ENCODE data around the gene TMED9. TPM values are rescaled to one million over a fixed set of nuclear protein-coding genes. Genes with fewer than 3 reads are reported as not detected.

The TMED9 gene
- total RNA-seq, 2 experiments from 2014 or later: 67.6 to 134 TPM

DNA sequence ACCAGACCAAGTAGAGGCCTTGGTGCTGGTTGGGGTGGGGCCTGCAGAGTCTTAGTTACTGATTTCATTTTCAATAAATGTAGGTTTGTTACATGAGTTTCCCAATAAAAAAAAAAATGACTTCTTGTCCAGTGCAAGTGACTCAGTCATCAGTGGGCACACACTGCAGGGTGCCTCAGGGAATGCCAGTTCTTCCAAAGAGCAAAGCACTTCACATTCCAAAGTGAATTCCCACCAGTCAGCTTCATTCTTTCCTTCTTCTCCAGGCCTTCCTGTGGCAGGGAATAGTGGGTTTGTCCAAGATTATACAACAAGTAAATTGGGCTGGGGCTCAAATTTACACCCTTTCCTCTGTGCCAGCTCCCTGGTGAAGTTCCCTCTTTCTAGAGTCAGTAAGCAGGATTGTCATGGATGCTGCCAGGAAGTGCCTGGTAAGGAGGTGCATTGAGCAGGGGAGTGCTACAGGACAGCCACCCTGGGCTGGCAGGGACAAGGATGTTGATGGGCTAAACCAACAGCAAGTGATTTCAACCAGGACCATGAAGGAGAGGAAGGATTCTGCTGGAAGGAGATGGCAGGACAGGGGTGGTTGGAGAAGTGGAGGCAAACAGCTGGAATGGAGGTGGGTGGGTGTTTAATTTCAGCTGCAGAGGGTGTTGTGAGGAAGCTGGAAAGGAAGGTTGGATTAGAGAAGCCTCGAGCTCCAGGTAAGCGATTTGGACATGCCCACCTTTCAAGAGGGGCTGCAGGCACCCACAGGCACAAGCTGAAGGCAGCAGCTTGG, 4.2 kb downstream of the TMED9 start:
- TF ChIP-seq, protein P1, sequence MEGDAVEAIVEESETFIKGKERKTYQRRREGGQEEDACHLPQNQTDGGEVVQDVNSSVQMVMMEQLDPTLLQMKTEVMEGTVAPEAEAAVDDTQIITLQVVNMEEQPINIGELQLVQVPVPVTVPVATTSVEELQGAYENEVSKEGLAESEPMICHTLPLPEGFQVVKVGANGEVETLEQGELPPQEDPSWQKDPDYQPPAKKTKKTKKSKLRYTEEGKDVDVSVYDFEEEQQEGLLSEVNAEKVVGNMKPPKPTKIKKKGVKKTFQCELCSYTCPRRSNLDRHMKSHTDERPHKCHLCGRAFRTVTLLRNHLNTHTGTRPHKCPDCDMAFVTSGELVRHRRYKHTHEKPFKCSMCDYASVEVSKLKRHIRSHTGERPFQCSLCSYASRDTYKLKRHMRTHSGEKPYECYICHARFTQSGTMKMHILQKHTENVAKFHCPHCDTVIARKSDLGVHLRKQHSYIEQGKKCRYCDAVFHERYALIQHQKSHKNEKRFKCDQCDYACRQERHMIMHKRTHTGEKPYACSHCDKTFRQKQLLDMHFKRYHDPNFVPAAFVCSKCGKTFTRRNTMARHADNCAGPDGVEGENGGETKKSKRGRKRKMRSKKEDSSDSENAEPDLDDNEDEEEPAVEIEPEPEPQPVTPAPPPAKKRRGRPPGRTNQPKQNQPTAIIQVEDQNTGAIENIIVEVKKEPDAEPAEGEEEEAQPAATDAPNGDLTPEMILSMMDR (conservative IDR thresholded peaks at IDR 0.05; ENCODE audit: low read length): no peak
- TF ChIP-seq EZH2phosphoT487 (IDR thresholded peaks at IDR 0.05; ENCODE audit: borderline replicate concordance, low read depth, low read length): no peak
- peaks cover 26% of the 10 kb centered on the region for H3K4me1 ChIP-seq (ENCODE audit: insufficient read depth, low read length, poor library complexity, severe bottlenecking)

DNA sequence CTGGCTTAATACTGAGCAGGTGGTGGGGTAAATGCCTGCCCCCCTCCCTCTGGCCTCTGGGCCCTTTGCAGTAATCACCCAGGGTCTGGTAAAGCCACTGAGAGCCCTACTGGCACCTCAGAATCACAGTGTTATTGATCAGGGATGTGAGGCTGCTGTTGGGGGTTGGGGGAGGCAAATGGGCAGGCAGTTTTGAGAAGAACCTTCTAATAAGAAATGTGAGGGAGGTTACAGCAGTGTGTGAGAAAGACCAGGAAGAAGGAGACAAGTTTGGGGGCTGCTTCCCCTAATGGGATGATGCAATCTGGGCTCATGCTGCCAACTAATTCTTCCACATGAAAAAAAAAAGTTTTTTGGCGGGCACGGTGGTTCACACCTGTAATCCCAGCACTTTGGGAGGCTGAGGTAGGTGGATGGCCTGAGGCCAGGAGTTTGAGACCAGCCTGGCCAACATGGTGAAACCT, 4.8 kb downstream of the TMED9 start:
- no TSS peak for BruUV-seq (replicated peaks)
- H3K9me3 ChIP-seq (ENCODE audit: low read length): no peaks in the 10 kb centered on the region
- CTCF ChIA-PET (ENCODE audit: unreplicated experiment): no interaction called here
- TF ChIP-seq EZH2phosphoT487 (IDR thresholded peaks at IDR 0.05; ENCODE audit: borderline replicate concordance, low read depth, low read length): no peak
- TF ChIP-seq, protein P1 (conservative IDR thresholded peaks at IDR 0.05; ENCODE audit: low read length): no peak
- H2AFZ ChIP-seq (ENCODE audit: low read length): no peak overlapping the region
- H4K20me1 ChIP-seq (ENCODE audit: insufficient read depth, low read length): 0 out of 2 replicates have a peak, but pooled peaks cover 5% of the 10 kb centered on the region
- peaks cover 27% of the 10 kb centered on the region for H3K79me2 ChIP-seq (ENCODE audit: insufficient read depth, low read depth, low read length)
- no peak for DNase-seq (ENCODE audit: low spot score)
- no peak overlapping the region for H3K27ac ChIP-seq (ENCODE audit: low read depth, low read length, poor library complexity, severe bottlenecking)
- intact Hi-C loops (cut with micrococcal nuclease; ENCODE audit: unreplicated experiment): loop anchor here (10.0 kb wide), 2 partner anchors 192 to 468 kb away; partner anchors contain the start of genes F12 and PFN3
- H3K36me3 ChIP-seq (ENCODE audit: insufficient read depth, low read length): peaks cover 41% of the 10 kb centered on the region
- no peaks in the 10 kb centered on the region for H3K9me2 ChIP-seq (ENCODE audit: insufficient read depth, low read length)
- H3K4me3 ChIP-seq (ENCODE audit: low read depth, low read length, poor library complexity, severe bottlenecking): no peak overlapping the region
- POLR2A ChIA-PET: no interaction called here
- H3K4me1 ChIP-seq (ENCODE audit: insufficient read depth, low read length, poor library complexity, severe bottlenecking): peaks cover 26% of the 10 kb centered on the region
- no peak overlapping the region for H3K4me2 ChIP-seq (ENCODE audit: low read length)

More for the DNA sequence above, 4.2 kb downstream of the TMED9 start:
- Histone ChIP-seq H3K9me3 (ENCODE audit: low read length) (no peaks in the 10 kb centered on the region), H3K27ac (ENCODE audit: low read depth, low read length, poor library complexity, severe bottlenecking) (no peak overlapping the region), H3K79me2 (ENCODE audit: insufficient read depth, low read depth, low read length) (peaks cover 27% of the 10 kb centered on the region), H2AFZ (ENCODE audit: low read length) (no peak overlapping the region), H4K20me1 (ENCODE audit: insufficient read depth, low read length) (0 out of 2 replicates have a peak, but pooled peaks cover 5% of the 10 kb centered on the region), H3K36me3 (ENCODE audit: insufficient read depth, low read length) (peaks cover 41% of the 10 kb centered on the region), H3K4me2 (ENCODE audit: low read length) (no peak overlapping the region), H3K9me2 (ENCODE audit: insufficient read depth, low read length) (no peaks in the 10 kb centered on the region), H3K4me3 (ENCODE audit: low read depth, low read length, poor library complexity, severe bottlenecking) (no peak overlapping the region)
- no TSS peak for BruUV-seq (replicated peaks)
- DNase-seq (ENCODE audit: low spot score): no peak
- intact Hi-C loops (cut with micrococcal nuclease; ENCODE audit: unreplicated experiment): loop anchor here (10.0 kb wide), 2 partner anchors 191 to 469 kb away; partner anchors contain the start of genes F12 and PFN3
- ChIA-PET POLR2A (no interaction called here), CTCF (ENCODE audit: unreplicated experiment) (no interaction called here)

DNA sequence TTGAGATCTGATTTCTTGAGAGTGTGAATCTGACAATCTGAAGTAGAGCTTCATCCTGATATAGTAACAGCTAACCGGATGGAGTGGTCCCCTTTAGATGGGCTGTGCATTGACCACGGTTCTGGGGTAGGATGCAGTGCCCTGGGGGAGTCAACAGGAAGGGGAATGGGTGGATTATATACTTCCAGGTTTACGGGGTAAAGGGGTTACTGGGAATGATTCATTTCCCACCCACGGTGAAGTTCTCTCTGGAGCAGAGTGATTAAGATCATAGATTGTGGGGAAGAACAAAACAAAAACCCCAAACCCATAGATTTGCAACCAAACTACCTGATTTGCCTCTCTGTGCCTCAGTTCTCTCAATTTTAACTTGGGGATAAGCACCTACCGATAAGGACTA, 6.5 kb downstream of the TMED9 start:
- ChIA-PET POLR2A (interaction anchor here (0.6 kb wide), 1 partner anchor 21 kb away, joined by 5 read pairs; no protein-coding TSS in a partner anchor), CTCF (ENCODE audit: unreplicated experiment) (no interaction called here)
- Histone ChIP-seq H3K9me3 (ENCODE audit: low read length) (no peaks in the 10 kb centered on the region), H3K36me3 (ENCODE audit: insufficient read depth, low read length) (peaks cover 36% of the 10 kb centered on the region), H3K4me3 (ENCODE audit: low read depth, low read length, poor library complexity, severe bottlenecking) (no peak overlapping the region), H3K4me1 (ENCODE audit: insufficient read depth, low read length, poor library complexity, severe bottlenecking) (peaks cover 18% of the 10 kb centered on the region), H3K79me2 (ENCODE audit: insufficient read depth, low read depth, low read length) (peaks cover 13% of the 10 kb centered on the region; the same call in 1 of the 2 replicates), H3K9me2 (ENCODE audit: insufficient read depth, low read length) (no peaks in the 10 kb centered on the region), H3K4me2 (ENCODE audit: low read length) (no peak overlapping the region), H4K20me1 (ENCODE audit: insufficient read depth, low read length) (no peaks in the 10 kb centered on the region), H2AFZ (ENCODE audit: low read length) (no peak overlapping the region), H3K27ac (ENCODE audit: low read depth, low read length, poor library complexity, severe bottlenecking) (no peak overlapping the region)
- no peak for DNase-seq (ENCODE audit: low spot score)
- no TSS peak for BruUV-seq (replicated peaks)
- no peak for TF ChIP-seq EZH2phosphoT487 (IDR thresholded peaks at IDR 0.05; ENCODE audit: borderline replicate concordance, low read depth, low read length)
- TF ChIP-seq, protein P1 (conservative IDR thresholded peaks at IDR 0.05; ENCODE audit: low read length): no peak
- intact Hi-C loops (cut with micrococcal nuclease; ENCODE audit: unreplicated experiment): loop anchor here (10.0 kb wide), 2 partner anchors 194 to 466 kb away; partner anchors contain the start of genes F12 and PFN3
